Stimulated activated CD4-positive, alpha-beta T cell treated with anti-CD3 and anti-CD28 coated beads, Interleukin-4, amount 100 ng/mL, for 24 hours (primary cell): ENCODE data around the gene WDR86.

Experiments used
- DNase-seq: peaks from one replicate; pipeline ENCODE4 v3.0.0-alpha.2; 2020

The WDR86 gene

GRCh38 chr7:151389768-151390597, 19.9 kb downstream of the WDR86 start:
- DNase-seq, result no peak

- no peak for DNase-seq
These were observed 20.6 kb downstream of the WDR86 start for GRCh38 chr7:151389096-151389767.

GRCh38 chr7:151388430-151388829, 21.4 kb downstream of the WDR86 start:
- DNase-seq, result no peak

GRCh38 chr7:151388007-151388297, 21.9 kb downstream of the WDR86 start:
- DNase-seq, result no peak

- DNase-seq, result no peak
These were observed 22.5 kb downstream of the WDR86 start for GRCh38 chr7:151387161-151388006.

GRCh38 chr7:151386301-151387160, 23.3 kb downstream of the WDR86 start:
- DNase-seq, result no peak

GRCh38 chr7:151385626-151386300, 24.1 kb downstream of the WDR86 start:
- DNase-seq, result no peak

- no peak for DNase-seq
These were observed 24.8 kb downstream of the WDR86 start for GRCh38 chr7:151384776-151385625.

GRCh38 chr7:151384352-151384697, 25.5 kb downstream of the WDR86 start:
- DNase-seq, result no peak

GRCh38 chr7:151383638-151384351, 26.0 kb downstream of the WDR86 start:
- DNase-seq, result no peak

- DNase-seq, result peak; percentile 18
These were observed 27.6 kb downstream of the WDR86 start for GRCh38 chr7:151382079-151382885.

GRCh38 chr7:151381348-151382078, 28.3 kb downstream of the WDR86 start:
- DNase-seq, result peak; percentile 29

GRCh38 chr7:151381098-151381347, 28.8 kb downstream of the WDR86 start:
- DNase-seq, result no peak

GRCh38 chr7:151380199-151381097, 29.4 kb downstream of the WDR86 start:
- no peak for DNase-seq

- no peak for DNase-seq
These were observed 30.2 kb downstream of the WDR86 start for GRCh38 chr7:151379534-151380198.

GRCh38 chr7:151379193-151379520, 30.7 kb downstream of the WDR86 start:
- no peak for DNase-seq

GRCh38 chr7:151378496-151379192, 31.2 kb downstream of the WDR86 start:
- no peak for DNase-seq
